ENCODE results near the gene SYT5. TPM values are rescaled to one million over a fixed set of nuclear protein-coding genes. Genes with fewer than 3 reads are reported as not detected.

The SYT5 gene
- total and polyA plus RNA-seq, 2 of the 13 experiments (the other 11 are each of a cell fraction or from before 2014, with no cell fraction given) = not detected

DNA sequence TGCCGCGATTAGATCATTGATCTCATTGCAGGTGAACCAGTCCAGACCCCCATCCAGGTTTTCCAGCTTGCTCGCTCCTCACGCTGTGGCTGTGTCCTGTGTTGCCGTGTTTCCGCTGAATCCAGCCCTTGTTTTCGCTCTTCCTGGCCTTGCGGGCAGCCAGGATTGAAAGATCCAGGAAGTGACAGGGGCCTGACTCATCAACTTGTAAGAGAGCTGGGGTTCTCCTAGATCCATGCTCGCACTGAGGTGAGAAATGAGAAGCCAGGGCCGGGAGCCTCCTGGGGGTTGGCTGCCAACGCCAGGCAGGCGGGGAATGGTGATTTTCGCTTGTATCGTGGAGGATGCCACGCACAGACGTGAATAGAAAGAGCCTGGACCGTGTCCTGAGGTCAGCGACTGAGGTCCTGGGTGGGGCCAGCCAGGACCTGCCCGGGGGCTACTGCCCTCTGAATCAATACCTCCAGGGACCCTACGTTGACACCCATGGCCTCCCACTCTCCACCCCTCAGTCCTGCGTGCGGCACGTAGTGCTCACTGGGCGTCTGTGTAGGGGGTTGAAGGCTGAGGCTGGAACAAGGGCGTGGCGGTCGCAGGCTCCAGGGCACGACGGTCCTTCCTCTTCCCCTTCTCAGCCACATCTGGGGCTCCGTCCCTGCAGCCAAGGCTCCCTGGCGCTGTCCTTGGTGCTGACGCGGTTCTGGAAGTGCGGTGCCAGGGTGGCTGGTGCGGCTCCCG is 36.5 kb upstream of the SYT5 start (continued):
- TF ChIP-seq ZNF205 (CRISPR knock-in tag; IDR thresholded peaks at IDR 0.05) = peak; percentile 76
- TF ChIP-seq, protein P1, sequence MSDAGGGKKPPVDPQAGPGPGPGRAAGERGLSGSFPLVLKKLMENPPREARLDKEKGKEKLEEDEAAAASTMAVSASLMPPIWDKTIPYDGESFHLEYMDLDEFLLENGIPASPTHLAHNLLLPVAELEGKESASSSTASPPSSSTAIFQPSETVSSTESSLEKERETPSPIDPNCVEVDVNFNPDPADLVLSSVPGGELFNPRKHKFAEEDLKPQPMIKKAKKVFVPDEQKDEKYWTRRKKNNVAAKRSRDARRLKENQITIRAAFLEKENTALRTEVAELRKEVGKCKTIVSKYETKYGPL (CRISPR knock-in tag; IDR thresholded peaks at IDR 0.05) = peak; percentile 95
- TF ChIP-seq, protein P2, sequence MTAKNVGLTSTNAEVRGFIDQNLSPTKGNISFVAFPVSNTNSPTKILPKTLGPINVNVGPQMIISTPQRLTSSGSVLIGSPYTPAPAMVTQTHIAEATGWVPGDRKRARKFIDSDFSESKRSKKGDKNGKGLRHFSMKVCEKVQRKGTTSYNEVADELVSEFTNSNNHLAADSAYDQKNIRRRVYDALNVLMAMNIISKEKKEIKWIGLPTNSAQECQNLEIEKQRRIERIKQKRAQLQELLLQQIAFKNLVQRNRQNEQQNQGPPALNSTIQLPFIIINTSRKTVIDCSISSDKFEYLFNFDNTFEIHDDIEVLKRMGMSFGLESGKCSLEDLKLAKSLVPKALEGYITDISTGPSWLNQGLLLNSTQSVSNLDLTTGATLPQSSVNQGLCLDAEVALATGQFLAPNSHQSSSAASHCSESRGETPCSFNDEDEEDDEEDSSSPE (CRISPR knock-in tag; IDR thresholded peaks at IDR 0.05) = peak; percentile 57
- peak; percentile 87; the same call in 1 of the 2 replicates for TF ChIP-seq NFE2L1 (CRISPR knock-in tag; IDR thresholded peaks at IDR 0.05; ENCODE audit: borderline replicate concordance)
- peak; percentile 82; the same call in 1 of the 2 replicates for TF ChIP-seq NFKBIZ (CRISPR knock-in tag; IDR thresholded peaks at IDR 0.05)
- peak; percentile 49; the same call in 1 of the 2 replicates for TF ChIP-seq ZNF556 (CRISPR knock-in tag; IDR thresholded peaks at IDR 0.05; ENCODE audit: borderline replicate concordance)
- no peak for TF ChIP-seq PCBP2 (optimal IDR thresholded peaks at IDR 0.05; ENCODE audit: low read depth, low read length, poor library complexity, severe bottlenecking)
- TF ChIP-seq SP5 (CRISPR knock-in tag; IDR thresholded peaks at IDR 0.05; ENCODE audit: borderline replicate concordance, low read depth) = 0 out of 2 replicates have a peak, but pooled peaks have one; percentile 41
- no peak; the same call in 1 of the 2 replicates for TF ChIP-seq RNF2 (conservative IDR thresholded peaks at IDR 0.05; ENCODE audit: low read depth)
- TF ChIP-seq ZNF33B (CRISPR knock-in tag; IDR thresholded peaks at IDR 0.05) = no peak; the same call in none of the 2 replicates
- peak; percentile 39 for TF ChIP-seq AGO2 (optimal IDR thresholded peaks at IDR 0.05; ENCODE audit: low read depth, low read length)
- peak; percentile 62; the same call in 1 of the 2 replicates for TF ChIP-seq ZNF329 (CRISPR knock-in tag; IDR thresholded peaks at IDR 0.05; ENCODE audit: low read depth)
- peak; percentile 76; the same call in 1 of the 2 replicates for TF ChIP-seq PHF20 (CRISPR knock-in tag; IDR thresholded peaks at IDR 0.05)
- peak; percentile 96 for TF ChIP-seq ETV5 (CRISPR knock-in tag; IDR thresholded peaks at IDR 0.05; ENCODE audit: borderline replicate concordance)
- peak; percentile 97 for TF ChIP-seq JARID2 (CRISPR knock-in tag; IDR thresholded peaks at IDR 0.05; ENCODE audit: insufficient replicate concordance)
- TF ChIP-seq, protein P3, sequence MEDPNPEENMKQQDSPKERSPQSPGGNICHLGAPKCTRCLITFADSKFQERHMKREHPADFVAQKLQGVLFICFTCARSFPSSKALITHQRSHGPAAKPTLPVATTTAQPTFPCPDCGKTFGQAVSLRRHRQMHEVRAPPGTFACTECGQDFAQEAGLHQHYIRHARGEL (CRISPR knock-in tag; IDR thresholded peaks at IDR 0.05) = no peak; the same call in 1 of the 2 replicates
- TF ChIP-seq, protein P4, sequence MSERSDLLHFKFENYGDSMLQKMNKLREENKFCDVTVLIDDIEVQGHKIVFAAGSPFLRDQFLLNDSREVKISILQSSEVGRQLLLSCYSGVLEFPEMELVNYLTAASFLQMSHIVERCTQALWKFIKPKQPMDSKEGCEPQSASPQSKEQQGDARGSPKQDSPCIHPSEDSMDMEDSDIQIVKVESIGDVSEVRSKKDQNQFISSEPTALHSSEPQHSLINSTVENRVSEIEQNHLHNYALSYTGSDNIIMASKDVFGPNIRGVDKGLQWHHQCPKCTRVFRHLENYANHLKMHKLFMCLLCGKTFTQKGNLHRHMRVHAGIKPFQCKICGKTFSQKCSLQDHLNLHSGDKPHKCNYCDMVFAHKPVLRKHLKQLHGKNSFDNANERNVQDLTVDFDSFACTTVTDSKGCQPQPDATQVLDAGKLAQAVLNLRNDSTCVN (CRISPR knock-in tag; IDR thresholded peaks at IDR 0.05; ENCODE audit: borderline replicate concordance) = peak; percentile 91
- peak; percentile 96; the same call in 1 of the 2 replicates for TF ChIP-seq ZNF367 (CRISPR knock-in tag; IDR thresholded peaks at IDR 0.05; ENCODE audit: borderline replicate concordance)
- TF ChIP-seq NR2F6 (IDR thresholded peaks at IDR 0.05) = 0 out of 2 replicates have a peak, but pooled peaks have one; percentile 42
- TF ChIP-seq NR2F6 (CRISPR knock-in tag; IDR thresholded peaks at IDR 0.05) = peak; percentile 61
- peak; percentile 75; the same call in 1 of the 2 replicates for TF ChIP-seq GLI4 (CRISPR knock-in tag; IDR thresholded peaks at IDR 0.05; ENCODE audit: borderline replicate concordance)
- TF ChIP-seq, protein P5, sequence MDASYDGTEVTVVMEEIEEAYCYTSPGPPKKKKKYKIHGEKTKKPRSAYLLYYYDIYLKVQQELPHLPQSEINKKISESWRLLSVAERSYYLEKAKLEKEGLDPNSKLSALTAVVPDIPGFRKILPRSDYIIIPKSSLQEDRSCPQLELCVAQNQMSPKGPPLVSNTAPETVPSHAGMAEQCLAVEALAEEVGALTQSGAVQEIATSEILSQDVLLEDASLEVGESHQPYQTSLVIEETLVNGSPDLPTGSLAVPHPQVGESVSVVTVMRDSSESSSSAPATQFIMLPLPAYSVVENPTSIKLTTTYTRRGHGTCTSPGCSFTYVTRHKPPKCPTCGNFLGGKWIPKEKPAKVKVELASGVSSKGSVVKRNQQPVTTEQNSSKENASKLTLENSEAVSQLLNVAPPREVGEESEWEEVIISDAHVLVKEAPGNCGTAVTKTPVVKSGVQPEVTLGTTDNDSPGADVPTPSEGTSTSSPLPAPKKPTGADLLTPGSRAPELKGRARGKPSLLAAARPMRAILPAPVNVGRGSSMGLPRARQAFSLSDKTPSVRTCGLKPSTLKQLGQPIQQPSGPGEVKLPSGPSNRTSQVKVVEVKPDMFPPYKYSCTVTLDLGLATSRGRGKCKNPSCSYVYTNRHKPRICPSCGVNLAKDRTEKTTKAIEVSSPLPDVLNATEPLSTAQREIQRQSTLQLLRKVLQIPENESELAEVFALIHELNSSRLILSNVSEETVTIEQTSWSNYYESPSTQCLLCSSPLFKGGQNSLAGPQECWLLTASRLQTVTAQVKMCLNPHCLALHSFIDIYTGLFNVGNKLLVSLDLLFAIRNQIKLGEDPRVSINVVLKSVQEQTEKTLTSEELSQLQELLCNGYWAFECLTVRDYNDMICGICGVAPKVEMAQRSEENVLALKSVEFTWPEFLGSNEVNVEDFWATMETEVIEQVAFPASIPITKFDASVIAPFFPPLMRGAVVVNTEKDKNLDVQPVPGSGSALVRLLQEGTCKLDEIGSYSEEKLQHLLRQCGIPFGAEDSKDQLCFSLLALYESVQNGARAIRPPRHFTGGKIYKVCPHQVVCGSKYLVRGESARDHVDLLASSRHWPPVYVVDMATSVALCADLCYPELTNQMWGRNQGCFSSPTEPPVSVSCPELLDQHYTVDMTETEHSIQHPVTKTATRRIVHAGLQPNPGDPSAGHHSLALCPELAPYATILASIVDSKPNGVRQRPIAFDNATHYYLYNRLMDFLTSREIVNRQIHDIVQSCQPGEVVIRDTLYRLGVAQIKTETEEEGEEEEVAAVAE (CRISPR knock-in tag; IDR thresholded peaks at IDR 0.05; ENCODE audit: borderline replicate concordance) = peak; percentile 93
